ENCODE results near the gene CENPQ.

Gene CENPQ

GRCh38 chr6:49539102-49539501, 75.9 kb downstream of the CENPQ start:
- DNase-seq (ENCODE audit: low read depth in 1 of 2, low spot score in 1 of 2), result no peak

- no peak for DNase-seq (ENCODE audit: low read depth in 1 of 2, low spot score in 1 of 2)
Measured at GRCh38 chr6:49540614-49541013, 77.4 kb downstream of the CENPQ start.

- no peak for DNase-seq (ENCODE audit: low read depth in 1 of 2, low spot score in 1 of 2)
Measured at GRCh38 chr6:49541210-49541724, 78.1 kb downstream of the CENPQ start.

- no peak for DNase-seq (ENCODE audit: low read depth in 1 of 2, low spot score in 1 of 2)
Measured at GRCh38 chr6:49541936-49542335, 78.8 kb downstream of the CENPQ start.

Measured in activated T-helper 1 cell treated with anti-CD3 and anti-CD28 coated beads, Interleukin-2, amount 50 U/mL, for 16 hours (primary cell).